ENCODE data around the gene IGF1R. TPM values are rescaled to one million over a fixed set of nuclear protein-coding genes. Genes with fewer than 3 reads are reported as not detected.

The IGF1R gene
- total RNA-seq, 1 experiment from 2014 or later: 125 TPM

DNA sequence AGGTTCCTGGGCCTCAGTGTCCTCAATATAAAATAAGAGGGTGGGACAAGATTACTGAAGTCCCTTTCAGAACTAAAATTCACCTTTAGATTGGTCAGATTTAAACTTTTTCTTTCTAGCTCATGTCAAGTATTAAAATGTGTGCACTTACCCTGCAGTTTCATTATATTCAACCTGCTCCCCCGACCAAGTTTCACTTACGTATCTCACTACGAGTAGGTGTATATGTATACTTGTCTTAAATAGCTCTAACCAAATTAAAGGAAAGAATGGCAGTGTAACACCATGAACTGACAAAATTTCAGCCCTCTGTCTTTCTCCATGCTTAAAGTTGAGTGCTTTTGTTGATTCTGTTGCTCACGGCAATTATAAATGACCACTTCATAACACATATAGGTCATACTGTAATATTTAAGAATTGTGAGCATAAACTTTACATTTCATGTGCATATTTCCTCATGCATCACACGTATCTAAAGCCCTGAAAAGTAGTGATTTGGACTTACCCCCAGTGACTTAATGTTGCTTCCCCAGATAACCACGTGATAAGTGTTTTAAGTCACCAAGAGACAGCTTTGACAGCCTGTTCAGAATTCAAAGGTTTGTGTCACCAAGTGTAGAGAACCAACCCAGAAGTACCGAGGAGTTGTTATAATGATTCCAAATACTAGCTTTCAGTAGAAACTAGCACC, 289.2 kb downstream of the IGF1R start:
- Mint-ChIP-seq H3K27ac (0 out of 2 replicates have a peak overlapping the region, but pooled peaks have one; percentile 57), H3K36me3 (peaks cover 84% of the 10 kb centered on the region), H3K9me3 (no peaks in the 10 kb centered on the region), H3K4me3 (no peak overlapping the region), H3K27me3 (ENCODE audit: low read depth) (no peaks in the 10 kb centered on the region), H3K4me1 (no peaks in the 10 kb centered on the region)
- DNase-seq (ENCODE audit: low spot score) (no peak), ATAC-seq (no peak)
- POLR2A ChIA-PET: interaction anchor here (0.6 kb wide), 1 partner anchor 88 kb away, joined by 3 read pairs; no protein-coding TSS in a partner anchor
- CTCF ChIA-PET: no interaction called here
- TF ChIP-seq, protein P1, sequence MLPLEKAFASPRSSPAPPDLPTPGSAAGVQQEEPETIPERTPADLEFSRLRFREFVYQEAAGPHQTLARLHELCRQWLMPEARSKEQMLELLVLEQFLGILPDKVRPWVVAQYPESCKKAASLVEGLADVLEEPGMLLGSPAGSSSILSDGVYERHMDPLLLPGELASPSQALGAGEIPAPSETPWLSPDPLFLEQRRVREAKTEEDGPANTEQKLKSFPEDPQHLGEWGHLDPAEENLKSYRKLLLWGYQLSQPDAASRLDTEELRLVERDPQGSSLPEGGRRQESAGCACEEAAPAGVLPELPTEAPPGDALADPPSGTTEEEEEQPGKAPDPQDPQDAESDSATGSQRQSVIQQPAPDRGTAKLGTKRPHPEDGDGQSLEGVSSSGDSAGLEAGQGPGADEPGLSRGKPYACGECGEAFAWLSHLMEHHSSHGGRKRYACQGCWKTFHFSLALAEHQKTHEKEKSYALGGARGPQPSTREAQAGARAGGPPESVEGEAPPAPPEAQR (CRISPR knock-in tag; IDR thresholded peaks at IDR 0.05): no peak
- TF ChIP-seq, protein P2, sequence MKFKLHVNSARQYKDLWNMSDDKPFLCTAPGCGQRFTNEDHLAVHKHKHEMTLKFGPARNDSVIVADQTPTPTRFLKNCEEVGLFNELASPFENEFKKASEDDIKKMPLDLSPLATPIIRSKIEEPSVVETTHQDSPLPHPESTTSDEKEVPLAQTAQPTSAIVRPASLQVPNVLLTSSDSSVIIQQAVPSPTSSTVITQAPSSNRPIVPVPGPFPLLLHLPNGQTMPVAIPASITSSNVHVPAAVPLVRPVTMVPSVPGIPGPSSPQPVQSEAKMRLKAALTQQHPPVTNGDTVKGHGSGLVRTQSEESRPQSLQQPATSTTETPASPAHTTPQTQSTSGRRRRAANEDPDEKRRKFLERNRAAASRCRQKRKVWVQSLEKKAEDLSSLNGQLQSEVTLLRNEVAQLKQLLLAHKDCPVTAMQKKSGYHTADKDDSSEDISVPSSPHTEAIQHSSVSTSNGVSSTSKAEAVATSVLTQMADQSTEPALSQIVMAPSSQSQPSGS (CRISPR knock-in tag; IDR thresholded peaks at IDR 0.05; ENCODE audit: borderline replicate concordance, low read depth): no peak
- TF ChIP-seq ZNF671 (CRISPR knock-in tag; IDR thresholded peaks at IDR 0.05): no peak
- TF ChIP-seq, protein P3, sequence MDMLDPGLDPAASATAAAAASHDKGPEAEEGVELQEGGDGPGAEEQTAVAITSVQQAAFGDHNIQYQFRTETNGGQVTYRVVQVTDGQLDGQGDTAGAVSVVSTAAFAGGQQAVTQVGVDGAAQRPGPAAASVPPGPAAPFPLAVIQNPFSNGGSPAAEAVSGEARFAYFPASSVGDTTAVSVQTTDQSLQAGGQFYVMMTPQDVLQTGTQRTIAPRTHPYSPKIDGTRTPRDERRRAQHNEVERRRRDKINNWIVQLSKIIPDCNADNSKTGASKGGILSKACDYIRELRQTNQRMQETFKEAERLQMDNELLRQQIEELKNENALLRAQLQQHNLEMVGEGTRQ (CRISPR knock-in tag; IDR thresholded peaks at IDR 0.05): no peak
- TF ChIP-seq, protein P4, sequence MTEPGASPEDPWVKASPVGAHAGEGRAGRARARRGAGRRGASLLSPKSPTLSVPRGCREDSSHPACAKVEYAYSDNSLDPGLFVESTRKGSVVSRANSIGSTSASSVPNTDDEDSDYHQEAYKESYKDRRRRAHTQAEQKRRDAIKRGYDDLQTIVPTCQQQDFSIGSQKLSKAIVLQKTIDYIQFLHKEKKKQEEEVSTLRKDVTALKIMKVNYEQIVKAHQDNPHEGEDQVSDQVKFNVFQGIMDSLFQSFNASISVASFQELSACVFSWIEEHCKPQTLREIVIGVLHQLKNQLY (CRISPR knock-in tag; IDR thresholded peaks at IDR 0.05): no peak
- TF ChIP-seq, protein P5, sequence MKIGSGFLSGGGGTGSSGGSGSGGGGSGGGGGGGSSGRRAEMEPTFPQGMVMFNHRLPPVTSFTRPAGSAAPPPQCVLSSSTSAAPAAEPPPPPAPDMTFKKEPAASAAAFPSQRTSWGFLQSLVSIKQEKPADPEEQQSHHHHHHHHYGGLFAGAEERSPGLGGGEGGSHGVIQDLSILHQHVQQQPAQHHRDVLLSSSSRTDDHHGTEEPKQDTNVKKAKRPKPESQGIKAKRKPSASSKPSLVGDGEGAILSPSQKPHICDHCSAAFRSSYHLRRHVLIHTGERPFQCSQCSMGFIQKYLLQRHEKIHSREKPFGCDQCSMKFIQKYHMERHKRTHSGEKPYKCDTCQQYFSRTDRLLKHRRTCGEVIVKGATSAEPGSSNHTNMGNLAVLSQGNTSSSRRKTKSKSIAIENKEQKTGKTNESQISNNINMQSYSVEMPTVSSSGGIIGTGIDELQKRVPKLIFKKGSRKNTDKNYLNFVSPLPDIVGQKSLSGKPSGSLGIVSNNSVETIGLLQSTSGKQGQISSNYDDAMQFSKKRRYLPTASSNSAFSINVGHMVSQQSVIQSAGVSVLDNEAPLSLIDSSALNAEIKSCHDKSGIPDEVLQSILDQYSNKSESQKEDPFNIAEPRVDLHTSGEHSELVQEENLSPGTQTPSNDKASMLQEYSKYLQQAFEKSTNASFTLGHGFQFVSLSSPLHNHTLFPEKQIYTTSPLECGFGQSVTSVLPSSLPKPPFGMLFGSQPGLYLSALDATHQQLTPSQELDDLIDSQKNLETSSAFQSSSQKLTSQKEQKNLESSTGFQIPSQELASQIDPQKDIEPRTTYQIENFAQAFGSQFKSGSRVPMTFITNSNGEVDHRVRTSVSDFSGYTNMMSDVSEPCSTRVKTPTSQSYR (CRISPR knock-in tag; IDR thresholded peaks at IDR 0.05): no peak
- no peak for TF ChIP-seq ZNF138 (CRISPR knock-in tag; conservative IDR thresholded peaks at IDR 0.05)
- no peak for TF ChIP-seq GRHL2 (CRISPR knock-in tag; IDR thresholded peaks at IDR 0.05; ENCODE audit: insufficient replicate concordance, severe bottlenecking)
- TF ChIP-seq ZNF263 (CRISPR knock-in tag; IDR thresholded peaks at IDR 0.05; ENCODE audit: low read depth): no peak

DNA sequence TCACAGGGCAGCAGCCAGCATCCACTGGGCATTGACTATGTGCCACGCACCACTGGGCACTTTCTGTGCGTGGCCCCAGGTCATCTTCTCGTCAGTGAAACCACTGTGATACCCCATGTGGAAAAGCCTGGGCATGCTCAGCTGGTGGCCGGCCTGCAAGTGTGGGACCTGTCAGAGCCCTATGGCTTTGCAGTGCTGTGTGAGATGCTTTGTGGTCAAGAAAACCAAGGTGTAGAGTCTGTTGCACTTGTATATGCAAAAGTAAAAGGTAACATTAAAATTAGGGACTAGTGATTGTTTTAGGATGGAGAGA, 289.7 kb downstream of the IGF1R start:
- H3K27me3 Mint-ChIP-seq (ENCODE audit: low read depth): no peaks in the 10 kb centered on the region
- no peaks in the 10 kb centered on the region for H3K4me1 Mint-ChIP-seq
- CTCF ChIA-PET: no interaction called here
- POLR2A ChIA-PET: no interaction called here
- ATAC-seq: no peak
- no peak overlapping the region for H3K4me3 Mint-ChIP-seq
- H3K9me3 Mint-ChIP-seq: no peaks in the 10 kb centered on the region
- TF ChIP-seq, protein P3 (CRISPR knock-in tag; IDR thresholded peaks at IDR 0.05): no peak
- TF ChIP-seq KAT7 (CRISPR knock-in tag; IDR thresholded peaks at IDR 0.05; ENCODE audit: borderline replicate concordance) (no peak), RELA (CRISPR knock-in tag; IDR thresholded peaks at IDR 0.05; ENCODE audit: borderline replicate concordance) (no peak), CREM (CRISPR knock-in tag; IDR thresholded peaks at IDR 0.05) (no peak), GRHL2 (CRISPR knock-in tag; IDR thresholded peaks at IDR 0.05; ENCODE audit: insufficient replicate concordance, severe bottlenecking) (no peak), ETV6 (CRISPR knock-in tag; IDR thresholded peaks at IDR 0.05) (no peak), TP53 (CRISPR knock-in tag; IDR thresholded peaks at IDR 0.05) (no peak), SMAD3 (CRISPR knock-in tag; IDR thresholded peaks at IDR 0.05; ENCODE audit: borderline replicate concordance) (no peak), JAZF1 (CRISPR knock-in tag; IDR thresholded peaks at IDR 0.05) (no peak)
- TF ChIP-seq, protein P6, sequence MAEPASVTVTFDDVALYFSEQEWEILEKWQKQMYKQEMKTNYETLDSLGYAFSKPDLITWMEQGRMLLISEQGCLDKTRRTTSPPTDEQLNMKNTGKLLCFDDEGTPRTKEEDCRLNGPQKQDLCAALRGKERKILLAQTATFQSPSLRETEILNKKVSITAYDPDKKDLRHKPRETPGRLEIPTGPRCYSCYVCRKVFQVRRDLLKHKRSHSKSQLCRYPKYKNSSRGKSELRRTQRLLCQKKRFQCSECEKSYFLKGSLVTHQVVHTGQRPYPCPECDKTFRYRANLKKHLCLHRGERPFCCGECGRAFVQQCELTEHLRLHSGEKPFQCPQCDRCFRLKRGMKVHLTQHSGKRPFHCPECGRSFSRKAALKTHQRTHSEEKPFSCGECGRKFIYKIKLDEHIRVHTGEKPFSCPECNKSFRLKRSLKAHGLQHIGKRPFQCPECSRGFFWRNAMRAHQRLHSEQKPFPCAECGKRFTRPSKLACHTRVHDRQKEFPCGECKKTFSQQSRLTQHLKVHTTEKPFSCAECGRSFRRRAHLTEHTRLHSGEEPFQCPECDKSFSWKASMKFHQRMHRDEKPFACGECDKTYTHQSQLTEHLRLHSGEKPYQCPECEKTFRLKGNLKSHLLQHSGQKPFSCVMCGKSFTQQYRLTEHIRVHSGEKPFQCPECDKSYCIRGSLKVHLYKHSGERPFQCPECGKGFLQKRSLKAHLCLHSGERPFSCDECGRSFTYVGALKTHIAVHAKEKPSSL (CRISPR knock-in tag; conservative IDR thresholded peaks at IDR 0.05): no peak
- TF ChIP-seq, protein P1 (CRISPR knock-in tag; IDR thresholded peaks at IDR 0.05): no peak
- peaks cover 84% of the 10 kb centered on the region for H3K36me3 Mint-ChIP-seq
- no peak for DNase-seq (ENCODE audit: low spot score)
- H3K27ac Mint-ChIP-seq: no peak overlapping the region

Measured in WTC11 (cell line).